Activated CD4-positive, alpha-beta T cell treated with anti-CD3 and anti-CD28 coated beads for 36 hours (primary cell): ENCODE results near the gene KREMEN2. TPM values are rescaled to one million over a fixed set of nuclear protein-coding genes. Genes with fewer than 3 reads are reported as not detected.
A peak's percentile ranks its signal among the peaks of the same experiment; 100 is the strongest.

Source experiments
- ATAC-seq: fragments of 200-7000 bp; cut with Tn5 transposase; one replicate; pipeline ENCODE4 v1.10.0; 2021; ENCODE audit warnings: mild to moderate bottlenecking, moderate library complexity
- CTCF ChIA-PET: fragments of 350-600 bp; sonication (Branson Sonifier 250); formaldehyde crosslinking; loops from one replicate; lab custom pipeline; 2021; ENCODE audit warnings: antibody characterized with exemption; lab: Charles Lee
- POLR2A ChIA-PET: fragments of 350-600 bp; sonication (Branson Sonifier 250); formaldehyde crosslinking; loops from one replicate; lab custom pipeline; 2021; ENCODE audit warnings: antibody characterized with exemption, inconsistent platforms; lab: Charles Lee
- DNase-seq: peaks from one replicate; pipeline ENCODE4 v3.0.0-alpha.2; 2020
- H3K27ac Mint-ChIP-seq: one replicate; pipeline ENCODE4 v1.8.0; 2021; ENCODE audit warnings: mixed read lengths
- H3K27me3 Mint-ChIP-seq: one replicate; pipeline ENCODE4 v1.8.0; 2021; ENCODE audit warnings: mixed read lengths
- H3K36me3 Mint-ChIP-seq: one replicate; pipeline ENCODE4 v1.8.0; 2021; ENCODE audit warnings: low read depth, mixed read lengths
- H3K4me1 Mint-ChIP-seq: one replicate; pipeline ENCODE4 v1.8.0; 2021; ENCODE audit warnings: mixed read lengths
- H3K4me3 Mint-ChIP-seq: one replicate; pipeline ENCODE4 v1.8.0; 2021; ENCODE audit warnings: mild to moderate bottlenecking, moderate library complexity, mixed read lengths
- H3K9me3 Mint-ChIP-seq: one replicate; pipeline ENCODE4 v1.8.0; 2021; ENCODE audit warnings: low read depth, mixed read lengths
- intact Hi-C, 2 experiments: fragments of 100-400 bp; cut with DNase I in 1 of 2; cut with micrococcal nuclease in 1 of 2; formaldehyde crosslinking; loops; one replicate each; pipeline versions ENCODE4 v1.14.2 to v1.15.1; 2022 to 2024; cut with DNase I, micrococcal nuclease
- total RNA-seq, 2 experiments: library from RNA; stranded (reverse); gene quantifications; one replicate each; pipeline ENCODE4 v1.2.3, GENCODE V29; 2021

Gene KREMEN2
- total RNA-seq, 2 experiments from 2014 or later: not detected

DNA sequence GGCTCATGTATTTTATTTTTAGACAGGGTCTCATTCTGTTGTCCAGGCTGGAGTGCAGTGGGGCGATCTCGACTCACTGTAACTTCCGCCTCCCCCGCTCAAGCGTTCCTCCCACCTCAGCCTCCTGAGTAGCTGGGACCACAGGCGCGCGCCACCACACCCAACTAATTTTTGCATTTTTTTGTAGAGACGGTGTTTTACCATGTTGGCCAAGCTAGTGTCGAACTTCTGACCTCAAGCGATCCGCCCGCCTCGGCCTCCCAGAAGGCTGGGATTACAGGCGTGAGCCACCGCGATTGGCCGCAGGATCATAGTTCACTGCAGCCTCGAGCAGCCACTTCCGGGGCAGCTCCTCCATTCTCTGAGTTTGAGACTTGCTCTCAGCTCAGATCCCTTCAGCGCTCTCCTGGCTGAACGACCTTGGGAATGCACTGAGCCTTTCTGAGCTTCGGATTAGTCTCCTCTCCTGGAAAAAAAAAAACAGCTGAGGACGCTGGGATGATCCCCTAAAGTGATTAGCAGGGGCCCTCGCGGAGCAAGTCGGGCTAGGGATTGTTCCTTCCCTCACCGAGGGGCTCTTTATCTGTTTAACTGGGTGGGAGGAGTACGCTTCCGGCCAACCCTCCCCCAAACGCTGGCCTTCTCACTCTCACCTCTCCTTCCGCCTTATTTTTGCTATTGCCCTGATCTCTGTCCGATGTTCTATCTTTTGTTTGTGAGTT, 17.3 kb downstream of the KREMEN2 start:
- intact Hi-C loops: loop anchor here in 1 of 2 experiments (5.0 kb wide), 1 partner anchor 126 kb away; no protein-coding TSS in a partner anchor
- ATAC-seq (no peak), DNase-seq (no peak)
- Mint-ChIP-seq H3K27ac (peak overlapping the region; percentile 84), H3K27me3 (peaks cover 2% of the 10 kb centered on the region), H3K4me3 (peak overlapping the region; percentile 87), H3K9me3 (no peaks in the 10 kb centered on the region), H3K36me3 (peaks cover 23% of the 10 kb centered on the region), H3K4me1 (peaks cover 6% of the 10 kb centered on the region)
- CTCF ChIA-PET: interaction anchor here (0.7 to 1.7 kb wide), 5 partner anchors 12 to 51 kb away, joined by 3 to 7 read pairs (median 3); partner anchors contain the start of gene PAQR4
- POLR2A ChIA-PET: no interaction called here

DNA sequence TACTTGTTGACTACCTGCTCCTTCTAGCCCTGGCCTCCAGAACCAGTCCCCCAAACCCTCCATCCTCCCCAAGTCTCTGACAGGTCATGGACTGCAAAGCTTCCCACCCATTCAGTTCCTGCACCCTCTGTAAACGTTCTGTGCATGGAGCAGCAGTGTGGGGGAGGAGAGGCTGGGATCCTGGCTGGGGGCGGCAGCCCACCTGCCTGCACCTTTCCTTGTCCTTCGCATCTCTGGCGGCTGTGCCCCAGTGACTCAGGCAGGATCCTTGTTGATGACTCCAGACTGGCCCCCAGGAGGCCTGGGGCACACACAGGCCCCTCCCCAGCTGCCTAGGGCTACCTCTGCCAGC, 17.8 kb downstream of the KREMEN2 start:
- intact Hi-C loops: loop anchor here in 1 of 2 experiments (5.0 kb wide), 1 partner anchor 125 kb away; no protein-coding TSS in a partner anchor
- POLR2A ChIA-PET: no interaction called here
- DNase-seq: no peak
- Mint-ChIP-seq H3K27me3 (peaks cover 2% of the 10 kb centered on the region), H3K36me3 (peaks cover 22% of the 10 kb centered on the region), H3K4me1 (peaks cover 6% of the 10 kb centered on the region), H3K4me3 (peak overlapping the region; percentile 87), H3K9me3 (no peaks in the 10 kb centered on the region), H3K27ac (peak overlapping the region; percentile 82)
- CTCF ChIA-PET: interaction anchor here (0.7 to 0.9 kb wide), 3 partner anchors 20 to 50 kb away, joined by 3 read pairs; no protein-coding TSS in a partner anchor
- no peak for ATAC-seq

DNA sequence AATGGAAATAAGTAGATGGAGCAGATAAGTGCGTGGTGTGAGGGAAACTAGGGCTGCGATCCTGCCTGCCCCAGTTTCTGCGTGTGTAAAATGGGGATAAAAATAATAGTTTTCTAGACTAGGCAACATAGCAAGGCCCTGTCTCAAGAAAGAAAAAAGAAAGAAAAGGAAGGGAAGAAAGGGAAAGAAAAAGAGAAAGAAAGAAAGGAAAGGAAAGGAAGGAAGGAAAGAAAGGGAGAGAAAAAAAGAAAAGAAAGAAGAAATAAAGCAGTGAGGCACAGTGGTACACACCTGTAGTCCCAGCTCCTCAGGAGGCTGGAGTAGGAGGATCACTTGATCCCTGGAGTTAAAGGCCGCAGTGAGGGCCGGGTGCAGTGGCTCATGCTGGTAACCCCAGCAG, 18.3 kb downstream of the KREMEN2 start:
- H3K27ac Mint-ChIP-seq: no peak overlapping the region
- intact Hi-C loops: loop anchor here in 1 of 2 experiments (5.0 kb wide), 1 partner anchor 125 kb away; no protein-coding TSS in a partner anchor
- CTCF ChIA-PET: interaction anchor here (0.8 to 1.1 kb wide), 2 partner anchors 12 to 20 kb away, joined by 3 to 4 read pairs; no protein-coding TSS in a partner anchor

DNA sequence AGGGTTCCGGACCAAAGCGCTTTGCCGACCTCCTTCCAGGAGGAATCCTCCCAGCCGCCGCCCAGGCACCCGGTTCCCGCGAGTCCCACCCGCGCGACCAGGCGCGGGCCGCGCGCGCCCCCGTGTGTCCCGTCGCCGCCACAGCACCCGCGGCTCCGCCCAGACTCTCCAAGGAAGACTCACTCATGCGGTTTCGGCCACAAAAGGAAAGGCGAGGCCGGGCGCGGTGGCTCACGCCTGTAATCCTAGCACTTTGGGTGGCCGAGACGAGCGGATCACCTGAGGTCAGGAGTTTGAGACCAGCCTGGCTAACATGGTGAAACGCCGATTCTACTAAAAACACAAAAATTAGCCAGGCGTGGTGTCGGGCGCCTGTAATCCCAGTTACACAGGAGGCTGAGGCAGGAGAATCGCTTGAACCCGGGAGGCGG, 19.6 kb downstream of the KREMEN2 start:
- CTCF ChIA-PET: interaction anchor here (0.7 kb wide), 1 partner anchor 134 kb away, joined by 6 read pairs; no protein-coding TSS in a partner anchor
- DNase-seq (peak; percentile 88), ATAC-seq (peak; percentile 57)
- POLR2A ChIA-PET: no interaction called here
- H3K27ac Mint-ChIP-seq: no peak overlapping the region
- no peaks in the 10 kb centered on the region for H3K9me3 Mint-ChIP-seq
- peak overlapping the region; percentile 41 for H3K4me3 Mint-ChIP-seq
- H3K27me3 Mint-ChIP-seq: peaks cover 2% of the 10 kb centered on the region
- peaks cover 8% of the 10 kb centered on the region for H3K36me3 Mint-ChIP-seq
- intact Hi-C loops: loop anchor here in 1 of 2 experiments (1.0 to 5.0 kb wide), 3 partner anchors 21 to 124 kb away; no protein-coding TSS in a partner anchor
- peaks cover 6% of the 10 kb centered on the region for H3K4me1 Mint-ChIP-seq

More for the DNA sequence above, 18.3 kb downstream of the KREMEN2 start:
- peaks cover 17% of the 10 kb centered on the region for H3K36me3 Mint-ChIP-seq
- H3K27me3 Mint-ChIP-seq: peaks cover 2% of the 10 kb centered on the region
- POLR2A ChIA-PET: no interaction called here
- H3K9me3 Mint-ChIP-seq: no peaks in the 10 kb centered on the region
- H3K4me1 Mint-ChIP-seq: peaks cover 6% of the 10 kb centered on the region
- no peak for ATAC-seq
- no peak overlapping the region for H3K4me3 Mint-ChIP-seq
- no peak for DNase-seq

DNA sequence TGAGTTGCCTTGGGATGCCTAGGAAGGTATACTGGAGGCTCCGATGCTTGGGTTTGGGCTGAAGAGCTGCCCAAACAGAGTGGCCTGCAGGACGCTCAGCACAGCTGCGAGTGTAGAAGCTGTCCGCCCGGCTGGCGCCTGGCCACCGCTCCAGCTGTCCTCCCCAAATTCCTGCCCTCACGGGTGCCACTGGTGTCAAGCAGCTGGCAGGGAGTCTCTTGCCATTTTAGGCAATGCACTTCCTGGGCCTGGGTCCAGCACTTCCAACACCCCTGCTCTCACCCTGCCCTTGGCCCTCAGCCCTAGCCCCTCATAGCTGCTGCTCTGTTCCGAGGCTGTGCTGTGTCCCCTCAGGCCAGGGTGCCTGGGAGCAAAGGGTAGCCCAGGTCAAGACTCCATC, 21.4 kb downstream of the KREMEN2 start:
- H3K4me1 Mint-ChIP-seq: peaks cover 6% of the 10 kb centered on the region
- H3K27me3 Mint-ChIP-seq: peaks cover 2% of the 10 kb centered on the region
- no peak overlapping the region for H3K4me3 Mint-ChIP-seq
- DNase-seq (no peak), ATAC-seq (no peak)
- no peaks in the 10 kb centered on the region for H3K9me3 Mint-ChIP-seq
- intact Hi-C loops: no loop called here
- ChIA-PET CTCF (interaction anchor here (1.2 kb wide), 2 partner anchors 10 to 15 kb away, joined by 3 read pairs; no protein-coding TSS in a partner anchor), POLR2A (no interaction called here)
- no peak overlapping the region for H3K27ac Mint-ChIP-seq
- H3K36me3 Mint-ChIP-seq: peaks cover 2% of the 10 kb centered on the region

DNA sequence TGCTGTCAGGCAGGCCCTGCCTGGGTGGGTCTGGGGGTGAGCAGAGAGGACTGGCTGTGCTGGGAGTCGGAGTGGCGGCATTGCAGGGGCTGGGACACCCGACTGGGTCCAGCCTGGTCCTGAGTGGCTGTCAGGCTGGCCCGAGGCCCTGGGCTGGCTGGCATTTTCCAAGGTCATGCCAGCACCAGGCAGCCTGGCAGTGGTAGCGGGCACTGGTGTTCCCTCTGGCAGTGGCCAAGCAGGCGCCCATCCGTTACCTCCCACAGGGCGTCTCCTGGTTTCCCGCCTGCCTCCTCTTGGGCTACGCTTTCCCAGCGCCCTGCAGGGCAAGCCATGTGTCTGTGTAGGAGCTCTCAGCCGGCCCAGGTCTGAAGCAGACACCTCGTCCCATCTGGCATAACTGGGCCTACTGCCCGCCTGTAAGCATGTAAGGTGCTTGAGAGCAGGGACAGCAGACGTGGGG, 21.8 kb downstream of the KREMEN2 start:
- CTCF ChIA-PET: interaction anchor here (0.7 to 1.6 kb wide), 3 partner anchors 16 to 42 kb away, joined by 3 read pairs; no protein-coding TSS in a partner anchor
- no peak overlapping the region for H3K27ac Mint-ChIP-seq
- ATAC-seq (no peak), DNase-seq (no peak)
- H3K27me3 Mint-ChIP-seq: peaks cover 2% of the 10 kb centered on the region
- no peaks in the 10 kb centered on the region for H3K9me3 Mint-ChIP-seq
- H3K4me1 Mint-ChIP-seq: peaks cover 6% of the 10 kb centered on the region
- intact Hi-C loops: no loop called here
- no peak overlapping the region for H3K4me3 Mint-ChIP-seq
- POLR2A ChIA-PET: no interaction called here
- H3K36me3 Mint-ChIP-seq: peaks cover 2% of the 10 kb centered on the region

DNA sequence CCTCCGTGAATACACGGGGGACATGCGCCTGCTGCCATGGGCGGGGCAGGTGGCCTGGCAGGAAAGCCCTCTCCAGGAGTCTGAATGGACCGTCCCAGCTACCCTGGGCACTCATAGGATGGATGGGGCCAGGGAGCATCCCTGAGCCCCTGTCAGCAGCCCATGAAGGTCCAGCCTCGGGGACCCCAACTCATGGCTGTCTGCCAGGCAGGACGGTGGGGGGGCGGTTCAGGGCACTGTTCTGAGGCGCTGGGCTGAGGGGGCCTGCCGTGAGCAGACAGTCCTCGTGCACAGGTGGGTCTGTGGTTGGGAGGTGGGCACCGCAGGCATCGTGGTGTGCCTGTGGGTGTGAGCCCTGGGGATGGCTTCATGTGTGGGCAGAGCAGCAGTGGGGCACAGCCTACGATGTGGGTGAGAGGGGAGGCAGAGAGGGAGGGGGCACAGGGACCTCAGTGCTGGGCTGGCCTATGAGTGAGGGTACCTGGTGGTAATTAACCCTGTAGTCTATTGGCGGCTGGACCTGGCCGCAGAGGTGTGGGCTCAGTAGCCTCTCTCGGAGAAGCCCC, 22.6 kb downstream of the KREMEN2 start:
- DNase-seq: no peak
- peaks cover under 1% of the 10 kb centered on the region for H3K36me3 Mint-ChIP-seq

DNA sequence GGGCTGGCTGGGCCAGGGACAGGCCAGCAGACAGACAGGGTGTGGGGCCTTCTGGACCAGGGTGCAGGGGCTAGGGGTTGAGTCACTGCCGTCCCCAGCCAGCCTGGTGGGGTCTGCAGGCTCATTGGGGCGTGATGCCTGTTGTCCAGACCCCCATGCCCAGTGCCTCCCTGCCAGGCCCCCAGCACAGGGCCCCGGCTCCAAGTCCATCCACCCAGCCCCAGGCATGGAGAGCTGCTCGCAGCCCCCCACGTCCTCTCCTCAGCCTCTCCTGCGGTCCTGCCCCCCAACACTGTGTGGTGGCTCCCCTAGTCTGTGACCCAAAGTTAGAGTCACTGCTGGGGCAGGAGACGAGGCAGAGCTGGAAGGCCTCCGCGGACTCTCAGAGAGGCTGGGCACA, 23.2 kb downstream of the KREMEN2 start:
- H3K27ac Mint-ChIP-seq: no peak overlapping the region
- H3K4me3 Mint-ChIP-seq: no peak overlapping the region
- intact Hi-C loops: no loop called here
- POLR2A ChIA-PET: interaction anchor here (0.6 kb wide), 1 partner anchor 15 kb away, joined by 3 read pairs; no protein-coding TSS in a partner anchor
- H3K4me1 Mint-ChIP-seq: peaks cover 4% of the 10 kb centered on the region
- H3K36me3 Mint-ChIP-seq: no peaks in the 10 kb centered on the region
- ATAC-seq: no peak
- DNase-seq: no peak
- no peaks in the 10 kb centered on the region for H3K9me3 Mint-ChIP-seq
- no peaks in the 10 kb centered on the region for H3K27me3 Mint-ChIP-seq
- CTCF ChIA-PET: interaction anchor here (0.6 to 1.6 kb wide), 2 partner anchors 38 to 41 kb away, joined by 3 read pairs; no protein-coding TSS in a partner anchor

More for the DNA sequence above, 22.6 kb downstream of the KREMEN2 start:
- Mint-ChIP-seq H3K4me3 (no peak overlapping the region), H3K27me3 (peaks cover under 1% of the 10 kb centered on the region), H3K27ac (no peak overlapping the region), H3K9me3 (no peaks in the 10 kb centered on the region), H3K4me1 (peaks cover 5% of the 10 kb centered on the region)
- intact Hi-C loops: no loop called here
- no peak for ATAC-seq
- POLR2A ChIA-PET: no interaction called here
- CTCF ChIA-PET: interaction anchor here (0.7 to 1.6 kb wide), 2 partner anchors 22 to 41 kb away, joined by 3 read pairs; no protein-coding TSS in a partner anchor

DNA sequence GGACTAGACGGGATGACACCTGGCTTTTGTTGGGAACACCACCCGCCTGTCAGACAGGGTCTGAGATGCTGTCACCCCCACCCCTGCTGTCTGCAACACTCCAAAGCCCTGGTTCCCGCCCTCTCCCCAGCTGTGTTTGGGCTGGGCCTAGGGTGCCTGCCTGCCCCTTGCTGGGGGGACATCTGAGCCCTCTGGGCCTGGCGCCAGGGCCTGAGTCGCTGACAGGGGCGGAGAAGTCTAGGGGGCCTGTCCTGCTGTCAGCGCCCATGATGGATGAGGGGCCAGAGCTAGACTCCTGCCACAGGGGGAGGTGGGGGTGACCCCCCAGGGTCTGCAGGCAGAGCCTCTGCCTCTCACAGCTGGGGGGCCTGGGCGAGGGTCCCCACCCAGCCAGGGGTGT, 23.8 kb downstream of the KREMEN2 start:
- CTCF ChIA-PET: interaction anchor here (0.5 to 0.6 kb wide), 2 partner anchors 37 to 105 kb away, joined by 3 read pairs; partner anchors contain the start of gene FLYWCH2
- H3K4me3 Mint-ChIP-seq: no peak overlapping the region
- H3K36me3 Mint-ChIP-seq: no peaks in the 10 kb centered on the region
- DNase-seq (no peak), ATAC-seq (no peak)
- H3K27me3 Mint-ChIP-seq: no peaks in the 10 kb centered on the region
- POLR2A ChIA-PET: interaction anchor here (0.6 kb wide), 1 partner anchor 15 kb away, joined by 3 read pairs; no protein-coding TSS in a partner anchor
- H3K9me3 Mint-ChIP-seq: no peaks in the 10 kb centered on the region
- intact Hi-C loops: no loop called here
- peaks cover 4% of the 10 kb centered on the region for H3K4me1 Mint-ChIP-seq
- no peak overlapping the region for H3K27ac Mint-ChIP-seq

DNA sequence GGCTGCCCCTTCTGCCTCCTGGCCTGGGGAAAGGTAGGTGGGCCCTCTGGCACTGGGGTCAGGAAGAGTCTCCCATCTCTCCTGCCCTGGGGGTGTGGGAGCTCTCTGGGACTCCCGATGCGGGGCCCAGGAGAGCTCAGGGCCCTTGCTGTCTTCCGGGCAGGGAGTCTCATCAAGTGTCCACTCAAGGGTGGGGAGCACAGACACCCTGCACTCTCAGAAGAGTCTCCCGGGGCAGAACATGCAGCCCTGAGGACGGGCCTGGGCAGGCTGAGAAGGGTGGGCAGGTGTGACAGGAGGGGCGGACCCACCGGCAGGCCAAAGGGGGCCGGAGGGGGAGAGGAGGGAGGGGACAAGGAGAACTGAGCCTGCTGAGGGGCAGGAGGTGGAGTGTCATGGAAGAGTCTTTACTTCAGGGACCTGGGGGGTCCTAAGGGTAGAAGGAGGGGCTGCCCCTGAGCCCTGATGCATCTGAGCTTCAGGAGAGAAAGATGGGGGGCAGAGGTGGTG, 24.6 kb downstream of the KREMEN2 start:
- DNase-seq: no peak
- intact Hi-C loops: no loop called here
- CTCF ChIA-PET: interaction anchor here (0.5 kb wide), 1 partner anchor 106 kb away, joined by 3 read pairs; the partner anchor contains the start of gene FLYWCH2
- Mint-ChIP-seq H3K9me3 (no peaks in the 10 kb centered on the region), H3K27me3 (no peaks in the 10 kb centered on the region), H3K4me3 (no peak overlapping the region), H3K36me3 (no peaks in the 10 kb centered on the region), H3K4me1 (peaks cover 4% of the 10 kb centered on the region), H3K27ac (no peak overlapping the region)
- POLR2A ChIA-PET: no interaction called here
- no peak for ATAC-seq

DNA sequence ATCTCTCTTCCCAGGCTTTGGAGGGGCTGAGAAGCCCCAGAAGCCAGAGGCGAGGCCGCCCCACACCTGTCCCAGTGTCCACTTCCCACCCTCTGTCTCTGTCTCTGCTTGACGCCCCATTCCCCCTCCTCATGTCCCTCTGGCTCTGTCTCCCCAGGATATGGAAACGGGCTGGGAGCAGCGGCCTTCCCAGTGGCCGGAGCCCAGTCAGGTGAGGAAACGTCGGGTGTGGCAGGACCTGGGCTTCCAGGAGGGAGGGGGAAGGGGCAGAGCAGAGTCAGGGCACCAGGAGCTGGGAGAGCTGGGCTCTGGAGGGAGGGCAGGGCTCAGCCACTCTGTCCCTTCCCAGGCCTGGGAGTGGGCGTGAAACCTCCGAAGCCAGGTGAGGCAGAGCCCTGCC, 26.8 kb downstream of the KREMEN2 start:
- Mint-ChIP-seq H3K4me3 (no peak overlapping the region), H3K4me1 (no peaks in the 10 kb centered on the region), H3K9me3 (no peaks in the 10 kb centered on the region), H3K27ac (no peak overlapping the region), H3K27me3 (no peaks in the 10 kb centered on the region), H3K36me3 (no peaks in the 10 kb centered on the region)
- POLR2A ChIA-PET: no interaction called here
- ATAC-seq (no peak), DNase-seq (no peak)
- intact Hi-C loops: no loop called here
- CTCF ChIA-PET: no interaction called here
